Upper lobe of right lung (tissue), 1 donor: ENCODE data around the gene TRIM14. TPM values are rescaled to one million over a fixed set of nuclear protein-coding genes. Genes with fewer than 3 reads are reported as not detected.

Experiments used
- ATAC-seq: fragments of 200-7000 bp; cut with Tn5 transposase; one replicate; pipeline ENCODE4 v1.9.1; 2020; ENCODE audit warnings: mild to moderate bottlenecking, moderate library complexity
- DNase-seq: peaks from one replicate; pipeline ENCODE4 v3.0.0-alpha.2; 2020
- H3K27ac ChIP-seq: fragments of 200-600 bp; one replicate; pipeline ENCODE4 v1.8.0; 2022
- H3K27me3 ChIP-seq: fragments of 200-600 bp; one replicate; pipeline ENCODE4 v1.8.0; 2022; ENCODE audit warnings: mild to moderate bottlenecking
- H3K36me3 ChIP-seq: fragments of 200-600 bp; one replicate; pipeline ENCODE4 v1.8.0; 2022
- H3K4me1 ChIP-seq: fragments of 200-600 bp; one replicate; pipeline ENCODE4 v1.8.0; 2022
- H3K4me3 ChIP-seq: fragments of 200-600 bp; one replicate; pipeline ENCODE4 v1.8.0; 2022; ENCODE audit warnings: mild to moderate bottlenecking
- H3K9me3 ChIP-seq: fragments of 200-600 bp; one replicate; pipeline ENCODE4 v1.8.0; 2022
- CTCF ChIP-seq: fragments of 200-600 bp; IDR thresholded peaks from one replicate; pipeline ENCODE4 v1.8.0; 2022; ENCODE audit warnings: antibody characterized with exemption
- intact Hi-C: fragments of 100-400 bp; cut with DNase I; formaldehyde crosslinking; loops from one replicate; pipeline ENCODE4 v1.11.0; 2022
- total RNA-seq: library from RNA; stranded (reverse); fragmentation: NEBNext Ultra II Directional; extraction: Animal tissue kit (Norgen Biotek cat#: 25700); gene quantifications from one replicate; pipeline ENCODE4 v1.2.1, GENCODE V29; 2021
- donor health status: DM: no; HTN: yes; CAD: no; lungs with severe emphysema.

TRIM14 gene
- total RNA-seq, 1 donor from 2014 or later, result 38.7 TPM

- H3K9me3 ChIP-seq, result no peaks in the 10 kb centered on the region
- ATAC-seq, result peak; percentile 82
- H3K4me3 ChIP-seq, result no peak overlapping the region
- H3K36me3 ChIP-seq, result no peaks in the 10 kb centered on the region
- no peak for TF ChIP-seq CTCF
- intact Hi-C loops, result no loop called here
- DNase-seq, result peak; percentile 96
- no peaks in the 10 kb centered on the region for H3K27me3 ChIP-seq
- H3K27ac ChIP-seq, result peak overlapping the region; percentile 93
- H3K4me1 ChIP-seq, result peaks cover 29% of the 10 kb centered on the region
These were observed 27.3 kb upstream of the TRIM14 start for GRCh38 chr9:98146101-98146991.

DNA sequence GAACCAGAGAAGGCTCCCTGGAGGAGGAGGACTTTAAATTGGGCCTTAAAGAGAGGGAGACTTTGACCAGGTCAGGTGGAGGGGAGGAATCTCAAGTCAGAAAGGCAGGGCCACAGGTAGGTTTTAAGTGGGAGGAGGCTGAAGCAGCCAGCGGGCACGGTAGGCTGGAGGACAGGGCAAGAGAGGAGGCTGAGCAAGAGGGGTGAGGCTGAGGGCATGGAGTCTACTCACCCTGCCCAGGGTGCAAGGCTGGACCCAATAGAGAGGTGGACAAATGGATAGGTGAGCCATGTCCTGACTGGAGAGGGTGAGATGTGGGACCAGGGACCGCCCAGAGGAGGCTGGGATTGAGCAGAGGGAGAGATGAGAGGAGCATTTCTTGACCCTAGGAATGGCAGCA lies 25.6 kb upstream of the TRIM14 start:
- H3K4me1 ChIP-seq, result peaks cover 20% of the 10 kb centered on the region
- peak; percentile 37 for DNase-seq
- H3K36me3 ChIP-seq, result no peaks in the 10 kb centered on the region
- TF ChIP-seq CTCF, result no peak
- no peak overlapping the region for H3K4me3 ChIP-seq
- ATAC-seq, result no peak
- intact Hi-C loops, result no loop called here
- H3K27ac ChIP-seq, result peak overlapping the region; percentile 93
- no peaks in the 10 kb centered on the region for H3K27me3 ChIP-seq
- H3K9me3 ChIP-seq, result no peaks in the 10 kb centered on the region

GRCh38 chr9:98144076-98144475 lies 25.1 kb upstream of the TRIM14 start:
- Histone ChIP-seq H3K9me3 (no peaks in the 10 kb centered on the region), H3K36me3 (no peaks in the 10 kb centered on the region), H3K27ac (peak overlapping the region; percentile 93), H3K4me3 (no peak overlapping the region), H3K27me3 (no peaks in the 10 kb centered on the region), H3K4me1 (peaks cover 20% of the 10 kb centered on the region)
- intact Hi-C loops, result no loop called here
- DNase-seq (peak; percentile 13), ATAC-seq (no peak)
- no peak for TF ChIP-seq CTCF

GRCh38 chr9:98142925-98143481 lies 24.0 kb upstream of the TRIM14 start:
- Histone ChIP-seq H3K36me3 (no peaks in the 10 kb centered on the region), H3K9me3 (no peaks in the 10 kb centered on the region), H3K4me1 (peaks cover 20% of the 10 kb centered on the region), H3K27me3 (no peaks in the 10 kb centered on the region), H3K4me3 (no peak overlapping the region), H3K27ac (peak overlapping the region; percentile 75)
- TF ChIP-seq CTCF, result no peak
- intact Hi-C loops, result no loop called here
- peak; percentile 63 for DNase-seq
- ATAC-seq, result no peak

GRCh38 chr9:98142182-98142907 lies 23.3 kb upstream of the TRIM14 start:
- no peaks in the 10 kb centered on the region for H3K27me3 ChIP-seq
- H3K27ac ChIP-seq, result peak overlapping the region; percentile 75
- ATAC-seq, result peak; percentile 90
- intact Hi-C loops, result no loop called here
- TF ChIP-seq CTCF, result no peak
- no peak overlapping the region for H3K4me3 ChIP-seq
- peak; percentile 94 for DNase-seq
- no peaks in the 10 kb centered on the region for H3K36me3 ChIP-seq
- H3K4me1 ChIP-seq, result peaks cover 24% of the 10 kb centered on the region
- H3K9me3 ChIP-seq, result no peaks in the 10 kb centered on the region
